NB4 (cell line): ENCODE results near the gene ANXA9.

Source experiments
- DNase-seq: peaks from one replicate; pipeline ENCODE4 v3.0.0; 2010; ENCODE audit warnings: low read depth
- H3K4me3 ChIP-seq: one replicate; pipeline ENCODE4 v1.5.1; 2011; ENCODE audit warnings: mild to moderate bottlenecking, low read depth, low read length, moderate library complexity
- MYC ChIP-seq: IDR thresholded peaks from 2 replicates; pipeline ENCODE4 v1.6.1; 2011; ENCODE audit warnings: low read depth, low read length
- POLR2A ChIP-seq: IDR thresholded peaks from 2 replicates; pipeline ENCODE4 v1.6.1; 2011; ENCODE audit warnings: mild to moderate bottlenecking; ENCODE audit not compliant: insufficient read length; ENCODE audit errors: extremely low read depth
- TF ChIP-seq, protein P1 (sequence below): IDR thresholded peaks from 2 replicates; pipeline ENCODE4 v1.6.1; 2011; ENCODE audit warnings: low read depth, low read length
- TF ChIP-seq, protein P2 (sequence below): IDR thresholded peaks from one replicate; pipeline ENCODE4 v1.5.1; 2012; ENCODE audit warnings: low read depth, low read length

Gene ANXA9

DNA sequence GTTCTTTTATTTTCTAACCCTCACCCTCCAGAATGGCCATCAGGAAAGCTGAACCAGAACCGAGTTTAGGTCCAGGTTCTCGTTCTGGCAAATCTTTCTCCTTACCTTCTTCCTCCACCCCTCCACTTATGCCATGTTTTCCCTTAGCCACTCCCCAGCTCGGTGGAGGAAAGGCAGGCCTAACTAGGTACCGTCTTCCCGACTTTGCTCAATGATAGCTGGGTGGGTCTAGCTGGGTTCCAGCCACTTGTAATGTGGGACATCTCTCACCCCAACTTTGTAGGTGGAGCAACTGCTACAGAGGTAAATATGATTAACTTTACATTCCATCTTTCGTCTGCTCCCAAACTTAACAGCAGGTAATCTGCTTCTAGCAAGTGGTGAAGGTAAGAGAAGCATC lies 54.9 kb downstream of the ANXA9 start:
- DNase-seq, result no peak
- no peak for TF ChIP-seq MYC
- TF ChIP-seq POLR2A, result no peak
- TF ChIP-seq, protein P1, sequence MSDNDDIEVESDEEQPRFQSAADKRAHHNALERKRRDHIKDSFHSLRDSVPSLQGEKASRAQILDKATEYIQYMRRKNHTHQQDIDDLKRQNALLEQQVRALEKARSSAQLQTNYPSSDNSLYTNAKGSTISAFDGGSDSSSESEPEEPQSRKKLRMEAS, result no peak
- TF ChIP-seq, protein P2, sequence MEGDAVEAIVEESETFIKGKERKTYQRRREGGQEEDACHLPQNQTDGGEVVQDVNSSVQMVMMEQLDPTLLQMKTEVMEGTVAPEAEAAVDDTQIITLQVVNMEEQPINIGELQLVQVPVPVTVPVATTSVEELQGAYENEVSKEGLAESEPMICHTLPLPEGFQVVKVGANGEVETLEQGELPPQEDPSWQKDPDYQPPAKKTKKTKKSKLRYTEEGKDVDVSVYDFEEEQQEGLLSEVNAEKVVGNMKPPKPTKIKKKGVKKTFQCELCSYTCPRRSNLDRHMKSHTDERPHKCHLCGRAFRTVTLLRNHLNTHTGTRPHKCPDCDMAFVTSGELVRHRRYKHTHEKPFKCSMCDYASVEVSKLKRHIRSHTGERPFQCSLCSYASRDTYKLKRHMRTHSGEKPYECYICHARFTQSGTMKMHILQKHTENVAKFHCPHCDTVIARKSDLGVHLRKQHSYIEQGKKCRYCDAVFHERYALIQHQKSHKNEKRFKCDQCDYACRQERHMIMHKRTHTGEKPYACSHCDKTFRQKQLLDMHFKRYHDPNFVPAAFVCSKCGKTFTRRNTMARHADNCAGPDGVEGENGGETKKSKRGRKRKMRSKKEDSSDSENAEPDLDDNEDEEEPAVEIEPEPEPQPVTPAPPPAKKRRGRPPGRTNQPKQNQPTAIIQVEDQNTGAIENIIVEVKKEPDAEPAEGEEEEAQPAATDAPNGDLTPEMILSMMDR, result no peak
- H3K4me3 ChIP-seq, result no peak overlapping the region

DNA sequence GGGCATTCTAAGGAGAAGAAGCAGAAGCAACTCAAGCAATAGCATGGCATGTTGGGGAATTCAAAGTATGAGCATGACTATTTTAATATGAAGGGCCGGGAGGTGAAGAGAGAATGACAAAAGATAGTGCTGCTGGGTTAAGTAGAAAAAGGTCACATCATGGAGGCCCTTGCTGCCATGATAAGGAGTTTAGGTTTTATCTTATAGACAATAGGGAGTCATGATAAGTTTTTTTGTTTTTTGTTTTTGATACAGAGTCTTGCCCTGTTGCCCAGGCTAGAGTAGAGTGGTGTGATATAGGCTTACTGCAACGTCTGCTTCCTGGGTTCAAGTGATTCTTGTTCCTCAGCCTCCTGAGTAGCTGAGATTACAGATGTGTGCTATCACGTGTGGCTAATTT lies 57.4 kb downstream of the ANXA9 start:
- TF ChIP-seq MYC, result no peak
- TF ChIP-seq, protein P1, result no peak
- TF ChIP-seq, protein P2, result no peak
- TF ChIP-seq POLR2A, result no peak

DNA sequence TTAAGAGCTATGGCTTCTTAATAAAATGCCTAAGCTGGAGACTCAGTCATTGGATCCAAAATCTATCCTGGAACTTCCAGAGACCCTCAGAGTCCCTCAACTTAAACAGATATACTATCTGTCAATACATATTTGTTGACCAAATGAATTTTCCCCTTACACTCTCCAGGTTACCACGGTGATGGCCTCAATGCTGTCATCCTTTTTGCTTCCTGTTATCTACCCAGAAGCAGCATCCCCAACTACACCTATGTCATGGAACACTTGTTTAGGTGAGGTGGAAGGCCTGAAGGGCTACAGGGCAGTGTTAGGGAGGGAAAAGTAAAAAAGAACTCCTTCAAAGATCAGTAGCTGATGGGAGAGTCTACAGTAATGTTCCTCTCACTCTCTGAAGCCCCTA lies 61.1 kb downstream of the ANXA9 start:
- no peak for TF ChIP-seq POLR2A
- TF ChIP-seq, protein P2, result no peak
- no peak overlapping the region for H3K4me3 ChIP-seq
- DNase-seq, result no peak

More for the DNA sequence above, 57.4 kb downstream of the ANXA9 start:
- H3K4me3 ChIP-seq, result no peak overlapping the region
- no peak for DNase-seq
